ENCODE measurements around the gene NXF2B.
"Not testable (repeated sequence)": the region's sequence is repeated elsewhere in the genome, so short reads cannot be mapped to it uniquely, and the experiment has no call there.

Gene NXF2B, protein sequence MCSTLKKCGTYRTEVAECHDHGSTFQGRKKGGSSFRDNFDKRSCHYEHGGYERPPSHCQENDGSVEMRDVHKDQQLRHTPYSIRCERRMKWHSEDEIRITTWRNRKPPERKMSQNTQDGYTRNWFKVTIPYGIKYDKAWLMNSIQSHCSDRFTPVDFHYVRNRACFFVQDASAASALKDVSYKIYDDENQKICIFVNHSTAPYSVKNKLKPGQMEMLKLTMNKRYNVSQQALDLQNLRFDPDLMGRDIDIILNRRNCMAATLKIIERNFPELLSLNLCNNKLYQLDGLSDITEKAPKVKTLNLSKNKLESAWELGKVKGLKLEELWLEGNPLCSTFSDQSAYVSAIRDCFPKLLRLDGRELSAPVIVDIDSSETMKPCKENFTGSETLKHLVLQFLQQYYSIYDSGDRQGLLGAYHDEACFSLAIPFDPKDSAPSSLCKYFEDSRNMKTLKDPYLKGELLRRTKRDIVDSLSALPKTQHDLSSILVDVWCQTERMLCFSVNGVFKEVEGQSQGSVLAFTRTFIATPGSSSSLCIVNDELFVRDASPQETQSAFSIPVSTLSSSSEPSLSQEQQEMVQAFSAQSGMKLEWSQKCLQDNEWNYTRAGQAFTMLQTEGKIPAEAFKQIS

GRCh38 chrX:102439908-102440307 lies at the start of gene NXF2B:
NXF2B (minus strand) TSS chrX:102440008; CDS start chrX:102380036, 59,972 bp downstream.
- DNase-seq (ENCODE audit: low read depth in 2 of 2): not testable (repeated sequence)

DNA sequence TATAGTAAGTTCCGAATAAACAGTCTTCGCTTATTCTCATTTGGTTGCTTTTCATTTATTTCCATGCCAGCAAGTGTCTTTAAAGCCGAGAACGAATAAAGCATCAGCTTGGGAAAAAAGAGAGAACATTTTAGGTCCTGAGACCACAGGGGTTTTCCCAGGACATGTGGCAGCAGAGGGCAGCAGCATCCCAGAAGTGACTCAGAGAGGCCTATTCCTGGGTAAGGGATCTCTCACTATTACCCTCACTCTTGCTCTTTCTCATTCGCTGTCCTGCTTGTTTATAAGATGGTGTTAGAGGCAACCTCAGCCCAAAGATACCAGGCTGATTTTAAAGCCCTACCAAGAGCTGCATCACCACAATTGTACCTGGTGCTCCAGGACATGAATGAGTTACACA lies 39.0 kb upstream of the NXF2B start:
- DNase-seq (ENCODE audit: low read depth in 2 of 2): not testable (repeated sequence)

DNA sequence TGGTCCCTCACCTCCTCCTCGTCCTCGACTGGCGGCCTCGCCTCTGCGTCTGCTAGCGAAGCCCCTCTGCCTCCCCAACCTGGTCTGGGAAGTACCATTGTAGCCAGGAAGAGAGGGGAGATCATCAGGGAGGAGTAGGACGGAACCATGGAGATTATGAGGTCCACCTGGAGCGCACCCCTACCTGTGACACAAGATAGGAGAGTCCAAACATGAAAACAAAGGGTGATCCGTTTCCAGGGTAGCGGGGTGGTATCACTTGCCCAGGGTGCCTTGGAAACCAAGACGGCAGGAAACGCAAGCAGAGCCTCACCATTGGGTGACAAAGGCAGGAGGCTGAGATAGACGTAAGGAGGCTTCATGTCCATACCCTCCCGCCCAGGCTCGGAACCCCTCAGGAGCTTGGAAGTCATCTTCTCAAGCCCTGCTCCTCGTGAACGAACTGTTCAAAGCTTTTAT lies 32.0 kb upstream of the NXF2B start, which contains the start of gene TCP11X2:
TSS of gene TCP11X2 (minus strand) at position 51 of the 459 bp plus-strand sequence.
- not testable (repeated sequence) for DNase-seq (ENCODE audit: low read depth in 2 of 2)

GRCh38 chrX:102470215-102470614 lies 30.4 kb upstream of the NXF2B start:
- not testable (repeated sequence) for DNase-seq (ENCODE audit: low read depth in 2 of 2)

DNA sequence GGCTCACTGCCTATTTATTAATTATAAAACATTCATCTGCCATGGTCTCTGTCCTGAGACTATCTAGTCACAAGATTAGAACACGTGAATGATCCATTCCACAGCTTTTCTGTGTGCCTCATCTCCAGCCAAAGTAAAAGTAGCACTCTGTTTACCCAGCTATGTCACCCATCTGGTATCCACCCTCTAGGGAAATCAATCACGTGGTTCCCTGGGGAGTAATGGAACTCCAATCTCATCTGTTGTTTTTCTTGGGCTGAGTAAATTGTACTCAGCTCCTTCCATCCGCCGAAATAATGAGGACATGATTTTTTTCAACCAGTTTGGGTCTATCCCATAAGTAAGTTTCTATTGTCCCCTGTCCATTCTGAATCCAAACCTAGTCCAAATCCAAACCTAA lies 18.8 kb upstream of the NXF2B start:
- DNase-seq (ENCODE audit: low read depth in 2 of 2): not testable (repeated sequence)

GRCh38 chrX:102414493-102414892 lies 25.3 kb downstream of the NXF2B start:
- not testable (repeated sequence) for DNase-seq (ENCODE audit: low read depth in 2 of 2)

GRCh38 chrX:102345916-102346315 lies 93.9 kb downstream of the NXF2B start:
- DNase-seq (ENCODE audit: low read depth in 2 of 2): peak; percentile 34 to 52

GRCh38 chrX:102341867-102342266 lies 97.9 kb downstream of the NXF2B start:
- DNase-seq (ENCODE audit: low read depth in 2 of 2): no peak

GRCh38 chrX:102339312-102340298 lies 100.2 kb downstream of the NXF2B start:
- no peak for DNase-seq (ENCODE audit: low read depth in 2 of 2)

- no peak for DNase-seq (ENCODE audit: low read depth in 2 of 2)
These were observed 101.6 kb downstream of the NXF2B start for GRCh38 chrX:102338162-102338561.

Measured in stimulated activated CD8-positive, alpha-beta memory T cell treated with anti-CD3 and anti-CD28 coated beads, Interleukin-7, amount 100 ng/mL, for 1 hour (primary cell).